HG03064 (cell line): ENCODE measurements around the gene HPS3.
A peak's percentile ranks its signal among the peaks of the same experiment; 100 is the strongest.
"Not testable (repeated sequence)": the region's sequence is repeated elsewhere in the genome, so short reads cannot be mapped to it uniquely, and the experiment has no call there.

Experiments
- ATAC-seq: cut with Tn5 transposase; IDR thresholded peaks from one replicate; pipeline ENCODE4 v1.9.1; 2021; ENCODE audit warnings: low read depth; ENCODE audit not compliant: unreplicated experiment

The HPS3 gene

GRCh38 chr3:149180057-149180573, 50.7 kb downstream of the HPS3 start:
- no peak for ATAC-seq

DNA sequence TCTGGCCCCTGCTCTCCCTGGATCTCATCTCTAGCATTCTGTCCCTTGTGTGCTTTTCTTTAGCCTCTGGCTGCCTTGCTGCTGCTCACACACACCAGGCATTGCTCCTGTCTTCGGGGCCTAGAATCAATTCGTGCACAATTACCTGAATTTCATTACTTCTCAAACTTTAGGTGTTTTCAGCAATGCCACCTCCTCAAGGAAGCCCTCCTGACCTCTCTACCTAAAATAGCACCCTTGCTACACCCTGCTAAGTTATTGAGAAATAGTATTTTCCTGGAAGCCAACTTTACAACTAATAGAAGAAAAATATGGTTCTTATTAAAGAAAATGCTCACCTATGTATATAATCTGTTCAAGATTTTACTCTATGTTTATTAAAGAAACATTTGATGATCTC, 51.7 kb downstream of the HPS3 start:
- no peak for ATAC-seq

- ATAC-seq: no peak
Observed at GRCh38 chr3:149186219-149186618, 56.8 kb downstream of the HPS3 start.

DNA sequence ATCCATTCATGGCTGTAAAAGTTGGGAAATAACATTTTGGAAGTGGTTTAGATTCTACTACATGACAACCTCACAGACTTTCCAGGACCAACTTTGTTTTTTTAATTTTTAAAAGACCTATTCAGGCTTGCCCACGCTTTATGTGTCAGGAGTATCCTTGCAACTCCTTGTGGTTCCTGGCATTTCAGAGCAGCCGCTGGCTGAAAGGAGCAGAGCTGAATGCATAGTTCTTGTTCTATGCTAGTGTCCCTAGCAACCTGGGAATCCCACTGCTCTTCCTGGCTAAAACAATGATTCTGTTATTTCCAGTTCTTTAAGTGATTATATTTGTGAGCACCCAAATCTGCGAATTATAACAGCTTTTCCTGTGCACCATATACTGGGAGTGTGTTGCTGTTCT, 57.3 kb downstream of the HPS3 start:
- no peak for ATAC-seq

DNA sequence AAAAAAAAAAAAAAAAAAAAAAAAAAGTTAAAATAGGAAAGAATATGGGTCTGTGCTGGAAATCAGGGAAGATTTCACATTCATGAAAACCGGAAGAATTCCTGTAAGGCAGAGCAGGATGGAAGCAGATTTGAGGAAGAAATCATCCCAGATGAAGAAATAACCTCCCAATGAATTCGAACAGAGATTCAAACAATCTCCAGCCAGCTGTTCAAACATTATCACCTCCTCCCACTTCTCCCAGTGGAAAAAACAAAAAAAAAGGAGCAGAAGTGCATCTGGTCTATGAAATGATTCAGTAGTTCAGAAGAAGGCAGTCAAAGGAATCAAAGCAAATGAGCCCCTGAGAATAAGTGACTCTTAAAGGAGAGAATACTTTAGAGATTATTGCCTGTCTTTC, 59.1 kb downstream of the HPS3 start:
- no peak for ATAC-seq

DNA sequence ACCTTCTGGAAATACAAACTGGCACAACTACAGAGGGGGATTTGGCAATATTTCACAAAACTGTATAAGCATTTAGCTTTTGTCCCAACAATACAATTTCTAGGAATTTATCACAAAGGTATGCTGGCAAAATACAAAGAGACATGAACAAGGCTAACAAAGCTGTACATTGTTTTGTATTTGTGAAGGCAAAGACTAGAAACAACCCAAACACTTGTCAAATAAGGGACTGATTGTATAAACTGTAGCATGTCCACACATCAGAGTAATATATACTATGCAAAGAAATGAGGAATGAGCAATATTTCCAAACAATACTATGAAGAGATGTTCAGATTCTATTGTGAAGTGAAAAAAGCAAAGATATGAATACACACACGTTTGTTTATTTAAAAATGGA, 65.8 kb downstream of the HPS3 start:
- no peak for ATAC-seq

- not testable (repeated sequence) for ATAC-seq
Observed at GRCh38 chr3:149196805-149197592, 67.6 kb downstream of the HPS3 start.

- no peak for ATAC-seq
Observed at GRCh38 chr3:149197669-149198068, 68.2 kb downstream of the HPS3 start.

- ATAC-seq: no peak
Observed at GRCh38 chr3:149198611-149199010, 69.2 kb downstream of the HPS3 start.

GRCh38 chr3:149199474-149199873, 70.0 kb downstream of the HPS3 start:
- ATAC-seq: no peak

GRCh38 chr3:149203758-149204157, 74.3 kb downstream of the HPS3 start:
- peak; percentile 96 for ATAC-seq

- ATAC-seq: no peak
Observed at GRCh38 chr3:149204390-149204991, 75.1 kb downstream of the HPS3 start.

DNA sequence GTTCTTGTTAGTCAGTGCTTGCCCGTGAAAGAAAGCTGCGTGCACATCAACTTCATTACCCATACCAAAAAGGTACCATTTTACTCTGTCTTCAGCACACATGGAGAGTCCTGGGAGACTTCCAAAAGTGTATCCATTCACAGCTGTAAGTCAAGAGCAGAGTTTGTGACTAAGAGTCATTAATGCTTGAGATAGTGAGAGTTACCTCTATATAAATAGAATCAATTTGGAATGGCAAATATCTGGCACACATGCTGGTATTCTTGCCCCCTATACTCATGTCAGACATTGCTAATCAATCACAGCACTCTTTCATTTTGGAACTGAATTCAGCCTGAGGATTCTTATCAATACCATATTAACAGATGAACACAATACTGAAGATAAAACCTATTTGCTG, 78.0 kb downstream of the HPS3 start:
- no peak for ATAC-seq

GRCh38 chr3:149209431-149209830, 80.0 kb downstream of the HPS3 start:
- ATAC-seq: no peak

GRCh38 chr3:149212386-149212785, 82.9 kb downstream of the HPS3 start:
- ATAC-seq: no peak

DNA sequence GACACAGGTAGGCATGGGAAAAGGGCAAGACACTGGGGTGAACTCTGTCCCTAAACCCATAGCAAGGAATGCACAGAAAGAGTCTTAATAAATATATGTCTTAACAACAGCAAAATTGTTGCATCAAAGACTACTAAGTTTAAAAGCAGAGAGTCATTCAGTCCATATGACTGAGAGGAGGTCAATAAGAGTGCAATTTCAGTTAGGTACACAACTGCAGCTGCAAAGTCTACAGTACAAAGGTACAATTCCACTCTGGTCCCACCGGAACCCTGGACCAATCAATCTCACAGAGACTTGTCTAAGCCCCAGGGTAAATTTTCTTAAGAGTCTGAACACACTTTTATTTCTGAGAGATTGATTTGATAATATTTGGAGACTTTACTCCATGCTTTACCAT, 85.3 kb downstream of the HPS3 start:
- no peak for ATAC-seq

DNA sequence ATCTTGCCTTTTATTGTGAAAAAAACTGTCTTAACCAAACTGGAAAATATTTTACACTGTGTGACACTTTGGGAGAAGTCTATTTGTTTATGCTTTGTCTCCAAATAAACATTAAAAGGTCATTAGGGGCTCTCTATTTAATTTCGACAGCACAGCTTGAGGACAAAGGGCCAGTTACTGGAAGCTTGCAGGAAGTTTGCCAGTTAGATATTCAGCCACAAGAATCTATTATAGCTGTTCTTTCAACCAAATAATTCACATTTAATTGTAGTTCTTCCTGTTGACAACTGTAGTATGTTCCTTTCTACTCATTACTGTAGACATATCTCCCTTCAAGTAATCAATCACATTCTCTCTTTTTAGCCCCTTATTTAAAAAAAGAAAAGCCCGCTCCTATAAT, 86.1 kb downstream of the HPS3 start:
- ATAC-seq: no peak

- no peak for ATAC-seq
Observed at GRCh38 chr3:149216193-149216869, 86.9 kb downstream of the HPS3 start.

GRCh38 chr3:149217347-149217746, 87.9 kb downstream of the HPS3 start:
- ATAC-seq: no peak

- ATAC-seq: not testable (repeated sequence)
Observed at GRCh38 chr3:149219380-149220121, 90.1 kb downstream of the HPS3 start.
